GM03348 (cell line): ENCODE data around the gene SBDS.
"Not testable (repeated sequence)": the region's sequence is repeated elsewhere in the genome, so short reads cannot be mapped to it uniquely, and the experiment has no call there.

Source experiments
- DNase-seq: peaks from one replicate; pipeline ENCODE4 v3.0.0; 2012; ENCODE audit warnings: low spot score

Gene SBDS

GRCh38 chr7:66995050-66995776 lies at the start of gene SBDS:
SBDS (minus strand) TSS chr7:66995586; CDS start chr7:66995417, 169 bp downstream.
- peak; percentile 85 for DNase-seq

- not testable (repeated sequence) for DNase-seq
These were observed 48.2 kb upstream of the SBDS start for GRCh38 chr7:67043559-67043930.

- peak; percentile 20 for DNase-seq
These were observed 47.6 kb upstream of the SBDS start for GRCh38 chr7:67042781-67043558.

- not testable (repeated sequence) for DNase-seq
These were observed 45.4 kb upstream of the SBDS start for GRCh38 chr7:67040832-67041231.

GRCh38 chr7:67036432-67037395 lies 41.3 kb upstream of the SBDS start:
- DNase-seq: not testable (repeated sequence)

GRCh38 chr7:67033251-67033650 lies 37.9 kb upstream of the SBDS start:
- DNase-seq: no peak

- DNase-seq: not testable (repeated sequence)
These were observed 36.3 kb upstream of the SBDS start for GRCh38 chr7:67031685-67032084.

- DNase-seq: not testable (repeated sequence)
These were observed 30.1 kb upstream of the SBDS start for GRCh38 chr7:67025459-67025858.

- DNase-seq: peak; percentile 12
These were observed 27.1 kb upstream of the SBDS start for GRCh38 chr7:67022511-67022910.

GRCh38 chr7:67021260-67021659 lies 25.9 kb upstream of the SBDS start:
- DNase-seq: no peak

GRCh38 chr7:67019562-67020390 lies 24.4 kb upstream of the SBDS start:
- DNase-seq: peak; percentile 47

- no peak for DNase-seq
These were observed 23.6 kb upstream of the SBDS start for GRCh38 chr7:67018940-67019339.

- not testable (repeated sequence) for DNase-seq
These were observed 22.6 kb upstream of the SBDS start for GRCh38 chr7:67017971-67018370.

- DNase-seq: not testable (repeated sequence)
These were observed 18.8 kb upstream of the SBDS start for GRCh38 chr7:67014076-67014622.

GRCh38 chr7:67009677-67010076 lies 14.3 kb upstream of the SBDS start:
- DNase-seq: not testable (repeated sequence)

GRCh38 chr7:67008260-67008659 lies 12.9 kb upstream of the SBDS start:
- DNase-seq: no peak

- DNase-seq: no peak
These were observed 11.6 kb upstream of the SBDS start for GRCh38 chr7:67006965-67007364.

GRCh38 chr7:67004145-67004544 lies 8.8 kb upstream of the SBDS start:
- not testable (repeated sequence) for DNase-seq

- not testable (repeated sequence) for DNase-seq
These were observed 5.3 kb upstream of the SBDS start for GRCh38 chr7:67000601-67001258.

- peak; percentile 90 for DNase-seq
These were observed 1.2 kb upstream of the SBDS start, which contains the start of gene TYW1 for GRCh38 chr7:66996444-66997191. TYW1 (plus strand) TSS chr7:66996833; CDS start chr7:66996979, 146 bp downstream.
